ENCODE measurements around the gene MYO6. TPM values are rescaled to one million over a fixed set of nuclear protein-coding genes. Genes with fewer than 3 reads are reported as not detected.

MYO6 gene
- total RNA-seq, 6 experiments from 2014 or later = 16.0 to 28.3 (median 18.3) TPM

DNA sequence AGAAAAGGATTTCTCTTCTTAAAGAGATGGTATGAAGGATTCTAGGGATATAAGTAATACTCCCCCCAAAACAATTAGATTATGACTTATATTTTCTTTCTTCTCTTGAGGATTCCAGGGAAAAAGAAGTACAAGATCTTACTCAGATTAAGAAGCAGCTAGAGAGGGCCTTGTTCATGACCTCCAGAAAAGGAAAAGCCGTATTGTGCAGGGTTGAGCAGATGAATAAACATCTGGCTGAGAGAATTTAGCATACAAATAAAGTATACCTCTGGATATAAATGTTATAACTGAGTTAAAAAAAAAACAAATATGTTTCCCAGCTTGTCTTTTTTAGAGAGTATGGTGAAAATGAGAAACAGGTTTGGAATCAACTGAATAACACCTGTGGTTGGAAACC lies 11.3 kb downstream of the MYO6 start:
- no peak overlapping the region for H3K27ac ChIP-seq

DNA sequence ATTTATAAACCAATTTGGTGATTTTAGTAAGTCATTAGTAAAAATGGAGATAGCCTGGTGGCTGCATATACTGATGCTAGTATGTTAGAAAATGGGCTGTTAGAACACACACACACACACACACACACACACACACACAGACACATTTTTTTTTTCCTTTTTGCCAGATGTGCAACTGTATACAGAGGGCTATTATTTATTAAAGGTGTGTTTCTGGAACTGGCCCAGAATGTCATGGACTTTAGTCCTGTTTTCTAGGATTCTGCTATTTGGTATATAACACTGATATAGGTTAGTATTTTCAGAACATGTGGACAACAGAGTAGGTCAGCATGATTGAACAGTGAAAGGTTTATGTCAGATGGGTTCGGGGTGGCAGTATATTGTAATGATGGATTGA lies 12.4 kb downstream of the MYO6 start:
- no peak for DNase-seq
- Histone ChIP-seq H3K36me3 (no peaks in the 10 kb centered on the region), H3K4me1 (peaks cover 0 to 4% (median under 1%) of the 10 kb centered on the region in 4 donors), H3K4me3 (no peak overlapping the region), H3K27ac (no peak overlapping the region), H3K9me3 (no peaks in the 10 kb centered on the region), H3K27me3 (no peaks in the 10 kb centered on the region)
- WGBS (ENCODE audit: insufficient coverage, low coverage, low lambda C conversion rate, missing lambda C conversion rate) = 78% methylated on average over 1 of the region's 1 CpG
- no peak for TF ChIP-seq POLR2A (IDR thresholded peaks at IDR 0.05)
- TF ChIP-seq, protein P1, sequence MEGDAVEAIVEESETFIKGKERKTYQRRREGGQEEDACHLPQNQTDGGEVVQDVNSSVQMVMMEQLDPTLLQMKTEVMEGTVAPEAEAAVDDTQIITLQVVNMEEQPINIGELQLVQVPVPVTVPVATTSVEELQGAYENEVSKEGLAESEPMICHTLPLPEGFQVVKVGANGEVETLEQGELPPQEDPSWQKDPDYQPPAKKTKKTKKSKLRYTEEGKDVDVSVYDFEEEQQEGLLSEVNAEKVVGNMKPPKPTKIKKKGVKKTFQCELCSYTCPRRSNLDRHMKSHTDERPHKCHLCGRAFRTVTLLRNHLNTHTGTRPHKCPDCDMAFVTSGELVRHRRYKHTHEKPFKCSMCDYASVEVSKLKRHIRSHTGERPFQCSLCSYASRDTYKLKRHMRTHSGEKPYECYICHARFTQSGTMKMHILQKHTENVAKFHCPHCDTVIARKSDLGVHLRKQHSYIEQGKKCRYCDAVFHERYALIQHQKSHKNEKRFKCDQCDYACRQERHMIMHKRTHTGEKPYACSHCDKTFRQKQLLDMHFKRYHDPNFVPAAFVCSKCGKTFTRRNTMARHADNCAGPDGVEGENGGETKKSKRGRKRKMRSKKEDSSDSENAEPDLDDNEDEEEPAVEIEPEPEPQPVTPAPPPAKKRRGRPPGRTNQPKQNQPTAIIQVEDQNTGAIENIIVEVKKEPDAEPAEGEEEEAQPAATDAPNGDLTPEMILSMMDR (IDR thresholded peaks at IDR 0.05) = no peak
- ATAC-seq = peak in 2 of 4 donors; percentile 50 to 54
- intact Hi-C loops (cut with DNase I) = no loop called here

More for the DNA sequence above, 11.3 kb downstream of the MYO6 start:
- Histone ChIP-seq H3K36me3 (no peaks in the 10 kb centered on the region), H3K4me3 (no peak overlapping the region), H3K9me3 (no peaks in the 10 kb centered on the region), H3K4me1 (peaks cover 0 to 4% (median under 1%) of the 10 kb centered on the region in 4 donors), H3K27me3 (no peaks in the 10 kb centered on the region)
- no CpG with 5 or more reads among the region's 1 CpG for WGBS (ENCODE audit: insufficient coverage, low coverage, low lambda C conversion rate, missing lambda C conversion rate)
- TF ChIP-seq, protein P1 (IDR thresholded peaks at IDR 0.05) = no peak
- no peak for TF ChIP-seq POLR2A (IDR thresholded peaks at IDR 0.05)
- ATAC-seq (no peak), DNase-seq (no peak)
- intact Hi-C loops (cut with DNase I) = no loop called here

DNA sequence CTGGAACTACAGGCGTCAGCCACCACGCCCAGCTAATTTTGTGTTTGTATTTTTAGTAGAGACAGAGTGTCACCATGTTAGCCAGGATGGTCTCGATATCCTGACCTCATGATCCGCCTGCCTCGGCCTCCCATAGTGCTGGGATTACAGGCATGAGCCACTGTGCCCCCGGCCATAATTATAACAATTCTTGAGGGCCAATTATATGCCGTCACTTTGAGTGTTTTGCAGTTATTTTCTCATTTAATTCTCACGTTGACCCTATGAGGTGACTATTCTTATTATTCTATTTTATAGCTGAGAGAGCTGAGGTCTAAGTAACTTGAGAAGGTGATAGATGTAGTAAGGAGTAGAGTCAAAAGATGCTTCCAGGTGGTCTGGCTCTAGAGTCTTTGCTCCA lies 13.0 kb downstream of the MYO6 start:
- ATAC-seq = no peak
- no peak overlapping the region for H3K27ac ChIP-seq
- H3K27me3 ChIP-seq = no peaks in the 10 kb centered on the region
- no peak for DNase-seq
- H3K4me3 ChIP-seq = no peak overlapping the region
- peaks cover 0 to 4% (median under 1%) of the 10 kb centered on the region in 4 donors for H3K4me1 ChIP-seq
- H3K36me3 ChIP-seq = no peaks in the 10 kb centered on the region
- TF ChIP-seq, protein P1 (IDR thresholded peaks at IDR 0.05) = no peak
- TF ChIP-seq POLR2A (IDR thresholded peaks at IDR 0.05) = no peak
- intact Hi-C loops (cut with DNase I) = no loop called here
- WGBS (ENCODE audit: insufficient coverage, low coverage, low lambda C conversion rate, missing lambda C conversion rate) = 84% methylated on average over 8 of the region's 8 CpGs
- no peaks in the 10 kb centered on the region for H3K9me3 ChIP-seq

DNA sequence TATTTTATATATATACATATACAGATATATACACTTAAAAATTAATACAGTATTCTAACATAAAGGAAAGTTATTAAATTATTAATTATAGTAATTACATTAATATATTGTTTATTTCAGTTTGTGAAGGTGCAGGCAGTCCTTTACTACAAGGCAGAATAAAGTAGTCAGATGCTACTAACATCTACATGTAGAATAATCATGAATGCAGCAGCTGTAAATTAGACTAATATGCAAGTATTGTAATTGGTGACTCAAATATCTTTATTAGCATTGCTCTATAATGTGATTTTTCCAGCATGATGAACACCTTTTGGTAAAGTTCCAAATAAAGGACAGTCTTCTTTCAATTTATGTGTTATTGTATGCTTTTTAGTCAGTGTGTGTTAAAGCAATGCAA lies 17.3 kb downstream of the MYO6 start:
- Histone ChIP-seq H3K4me1 (no peaks in the 10 kb centered on the region), H3K27me3 (no peaks in the 10 kb centered on the region), H3K36me3 (no peaks in the 10 kb centered on the region), H3K27ac (no peak overlapping the region), H3K4me3 (no peak overlapping the region), H3K9me3 (no peaks in the 10 kb centered on the region)
- intact Hi-C loops (cut with DNase I) = no loop called here
- TF ChIP-seq POLR2A (IDR thresholded peaks at IDR 0.05) = no peak
- TF ChIP-seq, protein P1 (IDR thresholded peaks at IDR 0.05) = no peak
- DNase-seq (no peak), ATAC-seq (no peak)

DNA sequence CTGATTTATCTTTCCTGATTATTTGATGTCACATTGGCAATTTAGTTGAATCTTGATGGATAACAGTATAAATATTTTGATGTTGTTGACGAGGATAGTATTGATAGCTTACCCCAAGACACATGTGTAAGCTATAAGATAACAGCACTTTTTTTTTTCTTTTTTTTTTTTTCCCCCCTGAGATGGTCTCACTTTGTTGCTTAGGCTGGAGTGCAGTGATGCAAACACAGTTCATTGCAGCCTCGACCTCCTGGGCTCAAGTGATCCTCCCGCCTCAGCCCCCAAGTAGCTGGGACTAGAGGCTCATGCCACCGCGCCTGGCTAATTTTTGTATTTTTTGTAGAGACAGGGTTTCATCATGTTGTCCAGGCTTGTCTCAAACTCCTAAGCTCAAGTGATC lies 21.8 kb downstream of the MYO6 start:
- Histone ChIP-seq H3K27me3 (no peaks in the 10 kb centered on the region), H3K27ac (no peak overlapping the region), H3K36me3 (no peaks in the 10 kb centered on the region), H3K9me3 (no peaks in the 10 kb centered on the region), H3K4me1 (no peaks in the 10 kb centered on the region), H3K4me3 (no peak overlapping the region)
- intact Hi-C loops (cut with DNase I) = no loop called here
- no peak for DNase-seq
- no peak for TF ChIP-seq POLR2A (IDR thresholded peaks at IDR 0.05)
- TF ChIP-seq, protein P1 (IDR thresholded peaks at IDR 0.05) = no peak
- ATAC-seq = no peak
- 89% methylated on average over 5 of the region's 5 CpGs for WGBS (ENCODE audit: insufficient coverage, low coverage, low lambda C conversion rate, missing lambda C conversion rate)

Data from right lobe of liver (tissue), 6 donors.